ENCODE results near the gene SLC2A5.

The SLC2A5 gene

GRCh38 chr1:9087411-9088125 lies 18.1 kb upstream of the SLC2A5 start:
- DNase-seq: no peak

DNA sequence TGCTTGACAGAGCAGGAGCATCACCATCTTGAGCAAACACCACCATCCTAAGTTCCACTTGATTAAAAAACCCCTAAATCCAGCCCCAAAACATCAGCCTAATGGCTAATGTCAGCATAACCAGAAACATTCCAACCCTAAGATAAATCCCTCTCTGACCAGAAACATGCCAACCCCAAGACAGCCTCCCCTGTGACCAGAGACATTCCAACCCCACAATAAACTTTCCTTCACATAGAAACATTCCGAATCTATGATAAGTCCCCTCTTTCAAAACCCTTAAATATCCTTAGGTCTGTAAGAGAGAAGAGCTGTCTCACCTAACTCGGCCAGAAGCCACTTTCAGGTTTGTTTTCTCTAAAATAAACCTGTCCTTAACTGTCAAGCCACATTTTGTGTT lies 17.4 kb upstream of the SLC2A5 start:
- DNase-seq: no peak

DNA sequence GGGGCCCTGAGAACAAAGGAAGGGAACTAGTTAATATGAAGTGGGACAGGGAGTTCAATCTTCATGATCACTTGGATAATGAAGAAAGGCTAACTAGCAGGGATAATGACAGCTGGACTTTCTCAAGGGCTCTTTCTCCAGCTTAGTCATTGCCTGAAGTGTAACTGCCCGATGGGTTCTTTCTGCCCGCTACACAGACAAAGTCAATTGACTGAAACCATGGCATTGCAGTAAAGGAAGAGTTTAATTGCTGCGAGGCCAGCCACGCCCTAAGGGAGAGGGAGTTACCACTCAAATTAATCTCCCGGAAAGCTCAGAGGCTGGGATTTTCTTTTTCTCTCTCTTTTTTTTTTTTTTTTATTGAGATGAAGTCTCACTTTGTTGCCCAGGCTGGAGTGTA lies 16.6 kb upstream of the SLC2A5 start:
- DNase-seq: no peak

DNA sequence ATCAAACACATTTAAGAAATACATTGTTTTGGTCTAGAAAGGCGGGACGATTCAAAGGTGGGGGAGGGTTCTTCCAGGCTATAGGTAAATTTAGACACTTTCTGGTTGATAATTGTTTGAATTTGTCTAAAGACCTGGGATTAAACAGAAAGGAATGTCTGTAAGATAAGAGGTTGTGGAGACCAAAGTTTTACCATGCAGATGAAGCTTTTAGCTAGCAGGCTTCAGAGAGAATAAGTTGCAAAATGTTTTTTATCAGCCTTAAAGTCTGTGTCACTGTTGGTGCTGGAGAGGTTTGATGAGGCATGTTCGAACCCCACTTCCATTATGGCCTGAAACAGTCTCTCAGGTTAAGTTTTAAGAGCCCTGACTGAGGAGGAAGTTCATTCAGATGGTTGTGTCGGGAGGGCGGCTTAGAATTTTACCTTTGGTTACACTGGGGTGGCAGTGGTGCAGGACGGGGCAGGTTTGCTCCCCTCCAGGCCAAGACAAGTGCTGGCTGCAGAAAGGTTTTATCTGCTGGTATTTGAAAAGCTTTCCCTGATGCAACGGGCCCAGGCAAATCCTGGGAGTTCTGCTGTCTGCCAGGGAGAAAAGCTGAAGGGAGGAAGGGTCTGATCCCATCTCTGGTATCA lies 16.0 kb upstream of the SLC2A5 start:
- DNase-seq: no peak

GRCh38 chr1:9084906-9085305 lies 15.5 kb upstream of the SLC2A5 start:
- DNase-seq: no peak

GRCh38 chr1:9081473-9081872 lies 12.0 kb upstream of the SLC2A5 start:
- DNase-seq: no peak

- no peak for DNase-seq
Measured at GRCh38 chr1:9080705-9081291, 11.4 kb upstream of the SLC2A5 start.

GRCh38 chr1:9079988-9080704 lies 10.7 kb upstream of the SLC2A5 start:
- DNase-seq: no peak

GRCh38 chr1:9078752-9079500 lies 9.5 kb upstream of the SLC2A5 start:
- DNase-seq: no peak

GRCh38 chr1:9078015-9078751 lies 8.7 kb upstream of the SLC2A5 start:
- DNase-seq: no peak

GRCh38 chr1:9075022-9075421 lies 5.6 kb upstream of the SLC2A5 start:
- no peak for DNase-seq

- no peak for DNase-seq
Measured at GRCh38 chr1:9073143-9073542, 3.7 kb upstream of the SLC2A5 start.

DNA sequence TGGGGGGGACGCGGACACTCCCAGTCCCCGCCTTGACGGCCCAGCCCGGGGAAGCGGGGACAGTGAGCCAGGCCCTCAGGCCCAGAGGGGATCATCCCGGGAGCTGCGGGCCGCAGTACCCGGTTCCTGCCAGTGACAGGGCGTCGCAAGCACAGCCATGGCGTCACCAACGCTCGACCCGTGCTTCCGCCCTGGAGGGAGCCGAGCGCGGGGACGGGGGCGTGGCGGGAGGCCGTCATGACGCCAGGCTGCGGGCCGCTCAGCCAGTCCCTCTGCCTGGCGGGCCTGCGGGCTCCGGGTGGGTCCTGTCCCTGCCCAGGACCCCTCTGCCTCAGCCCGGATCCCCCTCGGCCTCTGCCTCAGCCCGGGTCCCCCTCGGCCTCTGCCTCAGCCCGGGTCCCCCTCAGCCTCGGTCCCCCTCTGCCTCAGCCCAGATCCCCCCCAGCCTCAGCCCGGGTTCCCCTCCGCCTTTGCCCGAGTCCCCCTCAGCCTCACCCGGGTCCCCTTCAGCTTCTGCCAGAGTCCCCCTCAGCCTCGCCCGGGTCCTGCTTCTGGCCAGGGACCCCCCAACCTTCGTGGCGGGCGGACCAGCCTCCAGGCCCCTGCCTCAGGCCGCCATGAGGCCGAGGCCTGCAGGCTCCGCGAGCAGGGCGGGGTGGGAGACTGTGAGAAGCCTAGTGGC lies 2.3 kb upstream of the SLC2A5 start:
- DNase-seq: no peak

- DNase-seq: no peak
Measured at GRCh38 chr1:9070486-9070885, 1.1 kb upstream of the SLC2A5 start.

- DNase-seq: no peak
Measured at GRCh38 chr1:9068981-9069325, 482 bp downstream of the SLC2A5 start.

DNA sequence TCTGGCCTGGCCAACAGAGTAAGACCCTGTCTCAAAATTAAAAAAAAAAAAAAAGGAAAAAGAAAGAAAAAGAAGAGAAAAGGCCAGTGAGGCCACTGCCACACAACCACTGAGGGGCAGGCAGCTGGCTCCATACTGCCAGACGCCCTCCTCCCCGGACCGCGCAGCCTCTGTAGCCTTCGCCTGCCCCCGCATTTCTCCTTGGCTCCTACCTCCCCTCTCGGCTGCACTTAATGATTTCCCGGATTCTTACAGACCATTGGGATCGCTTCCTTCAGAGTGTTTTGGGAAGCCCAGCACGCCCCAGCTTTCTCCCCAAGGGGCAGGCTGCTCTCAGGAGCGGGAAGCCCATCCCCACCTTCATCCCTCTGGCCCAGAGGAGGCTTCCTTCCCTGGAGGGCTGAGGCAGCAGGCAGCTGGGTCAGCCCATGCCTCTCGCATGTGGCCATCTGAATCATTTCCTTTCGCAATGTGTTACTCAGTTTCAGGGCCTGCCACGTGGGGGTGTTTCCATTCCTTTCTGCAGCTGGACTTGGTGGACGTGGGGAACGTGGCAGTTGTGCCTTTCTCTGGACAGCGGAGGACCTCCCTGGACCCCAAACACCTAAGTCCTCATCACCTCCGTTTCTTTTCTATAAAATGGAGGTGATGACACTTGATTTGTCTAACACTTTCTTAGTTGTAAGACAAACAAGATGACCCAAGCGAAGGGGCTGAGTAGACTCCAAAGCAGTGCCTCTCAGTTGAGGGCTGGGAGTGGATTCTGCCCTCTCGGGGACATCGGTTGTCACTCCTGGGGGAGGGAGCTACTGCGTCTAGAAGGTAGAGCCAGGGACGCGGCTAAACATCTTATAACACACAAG lies 2.3 kb downstream of the SLC2A5 start:
- DNase-seq: no peak

DNA sequence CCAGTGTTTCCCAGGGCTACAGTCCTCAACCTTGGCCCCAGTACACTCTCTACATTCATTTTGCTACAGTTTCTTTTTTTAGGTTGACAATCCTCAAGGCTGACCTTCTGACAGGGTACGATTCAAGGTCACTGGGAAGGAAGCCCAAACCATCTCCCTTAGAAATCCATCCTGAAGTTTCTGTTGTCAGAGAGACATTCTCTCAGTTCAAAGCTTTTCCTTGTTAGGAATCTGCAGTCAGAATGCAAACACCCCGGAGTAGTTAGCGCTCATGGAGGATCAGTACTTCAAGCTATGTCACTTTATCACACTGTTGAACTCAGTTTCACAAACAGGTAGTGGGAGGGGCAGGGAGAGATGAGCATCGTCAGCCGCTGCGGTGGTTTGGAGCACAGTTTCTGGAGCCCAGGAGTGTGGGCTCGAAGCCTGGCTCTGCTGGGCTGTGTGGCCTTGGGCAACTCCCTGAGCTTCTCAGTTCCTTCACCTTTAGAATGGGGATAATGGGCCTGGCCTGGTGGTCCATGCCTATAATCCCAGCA lies 4.2 kb downstream of the SLC2A5 start:
- DNase-seq: no peak

GRCh38 chr1:9062846-9063245 lies 6.6 kb downstream of the SLC2A5 start:
- DNase-seq: no peak

GRCh38 chr1:9062021-9062471 lies 7.4 kb downstream of the SLC2A5 start:
- DNase-seq: no peak

- DNase-seq: no peak
Measured at GRCh38 chr1:9061252-9061960, 8.0 kb downstream of the SLC2A5 start.

All from activated CD4-positive, alpha-beta T cell treated with anti-CD3 and anti-CD28 coated beads, Interleukin-2, amount 50 U/mL, for 4 hours (primary cell).